ENCODE measurements around the gene IGF1R. TPM values are rescaled to one million over a fixed set of nuclear protein-coding genes. Genes with fewer than 3 reads are reported as not detected.

Gene IGF1R
- total RNA-seq, 1 donor from 2014 or later: 131 TPM

DNA sequence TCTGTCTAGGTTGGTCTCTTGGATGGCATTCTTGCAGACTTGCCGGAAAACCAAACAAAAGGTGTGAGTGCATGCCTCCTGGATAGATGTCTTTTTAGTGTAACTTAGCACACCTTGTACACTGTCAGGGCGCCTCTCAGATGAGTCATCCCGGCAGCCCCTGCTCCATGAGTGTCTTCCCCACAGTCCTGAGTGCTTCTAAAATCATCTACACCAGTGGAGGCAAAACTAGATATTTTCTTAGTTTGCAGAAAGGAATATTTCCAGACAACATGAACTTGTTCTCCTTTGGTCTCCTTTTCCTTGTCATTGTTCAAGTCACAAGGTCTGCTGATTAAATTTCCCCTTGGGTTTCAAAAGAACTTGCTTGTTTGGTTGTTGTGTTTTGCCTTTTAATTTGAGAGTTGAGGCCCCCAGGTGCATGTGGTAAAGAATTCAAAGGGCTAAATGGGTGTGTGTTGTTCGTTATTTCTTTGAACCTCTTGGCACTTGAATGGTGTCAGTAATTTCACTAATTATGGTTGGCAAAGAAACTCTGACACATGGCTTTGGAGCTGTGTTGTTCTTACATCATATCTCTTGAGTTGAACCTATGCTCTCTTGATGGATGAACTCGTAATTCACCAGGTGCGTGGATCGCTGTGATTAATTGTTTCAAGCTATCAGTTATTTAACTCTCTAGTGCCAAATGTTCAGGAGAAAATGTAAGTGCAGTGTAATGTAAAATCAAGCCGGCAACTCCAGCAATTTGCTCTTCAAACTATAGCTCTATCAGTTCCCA, 98.2 kb downstream of the IGF1R start:
- Mint-ChIP-seq H3K4me3 (ENCODE audit: unreplicated experiment) (no peak overlapping the region), H3K36me3 (ENCODE audit: low read depth, unreplicated experiment) (no peaks in the 10 kb centered on the region), H3K27me3 (ENCODE audit: unreplicated experiment) (peaks cover 12% of the 10 kb centered on the region), H3K27ac (ENCODE audit: unreplicated experiment) (no peak overlapping the region), H3K4me1 (ENCODE audit: unreplicated experiment) (peaks cover 33% of the 10 kb centered on the region), H3K9me3 (ENCODE audit: unreplicated experiment) (no peaks in the 10 kb centered on the region)
- DNase-seq (ENCODE audit: low spot score): no peak
- TF ChIP-seq, protein P1, sequence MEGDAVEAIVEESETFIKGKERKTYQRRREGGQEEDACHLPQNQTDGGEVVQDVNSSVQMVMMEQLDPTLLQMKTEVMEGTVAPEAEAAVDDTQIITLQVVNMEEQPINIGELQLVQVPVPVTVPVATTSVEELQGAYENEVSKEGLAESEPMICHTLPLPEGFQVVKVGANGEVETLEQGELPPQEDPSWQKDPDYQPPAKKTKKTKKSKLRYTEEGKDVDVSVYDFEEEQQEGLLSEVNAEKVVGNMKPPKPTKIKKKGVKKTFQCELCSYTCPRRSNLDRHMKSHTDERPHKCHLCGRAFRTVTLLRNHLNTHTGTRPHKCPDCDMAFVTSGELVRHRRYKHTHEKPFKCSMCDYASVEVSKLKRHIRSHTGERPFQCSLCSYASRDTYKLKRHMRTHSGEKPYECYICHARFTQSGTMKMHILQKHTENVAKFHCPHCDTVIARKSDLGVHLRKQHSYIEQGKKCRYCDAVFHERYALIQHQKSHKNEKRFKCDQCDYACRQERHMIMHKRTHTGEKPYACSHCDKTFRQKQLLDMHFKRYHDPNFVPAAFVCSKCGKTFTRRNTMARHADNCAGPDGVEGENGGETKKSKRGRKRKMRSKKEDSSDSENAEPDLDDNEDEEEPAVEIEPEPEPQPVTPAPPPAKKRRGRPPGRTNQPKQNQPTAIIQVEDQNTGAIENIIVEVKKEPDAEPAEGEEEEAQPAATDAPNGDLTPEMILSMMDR (IDR thresholded peaks at IDR 0.05; ENCODE audit: unreplicated experiment): no peak

DNA sequence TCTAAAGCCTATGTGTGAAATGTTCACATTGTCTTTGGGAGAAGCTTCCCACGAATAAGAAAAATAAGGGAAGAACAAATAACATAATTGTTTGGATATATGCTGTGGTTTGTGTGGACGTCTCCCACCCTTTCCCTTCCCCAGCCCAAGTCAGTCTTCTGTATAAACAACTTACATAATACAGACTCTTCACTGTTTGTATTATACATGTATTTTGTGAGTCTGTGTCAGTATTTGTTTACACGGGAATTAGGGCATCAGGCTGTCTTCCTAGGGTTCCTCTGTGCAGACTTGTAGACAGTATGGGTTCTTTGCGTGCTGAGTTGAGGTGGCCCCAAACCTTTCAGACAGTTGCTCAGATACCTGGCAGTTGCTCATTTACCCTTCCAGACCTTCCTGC, 103.4 kb downstream of the IGF1R start:
- Mint-ChIP-seq H3K9me3 (ENCODE audit: unreplicated experiment) (no peaks in the 10 kb centered on the region), H3K4me1 (ENCODE audit: unreplicated experiment) (peaks cover 26% of the 10 kb centered on the region), H3K27me3 (ENCODE audit: unreplicated experiment) (no peaks in the 10 kb centered on the region), H3K36me3 (ENCODE audit: low read depth, unreplicated experiment) (no peaks in the 10 kb centered on the region), H3K27ac (ENCODE audit: unreplicated experiment) (no peak overlapping the region), H3K4me3 (ENCODE audit: unreplicated experiment) (no peak overlapping the region)
- TF ChIP-seq, protein P1 (IDR thresholded peaks at IDR 0.05; ENCODE audit: unreplicated experiment): no peak
- no peak for DNase-seq (ENCODE audit: low spot score)

DNA sequence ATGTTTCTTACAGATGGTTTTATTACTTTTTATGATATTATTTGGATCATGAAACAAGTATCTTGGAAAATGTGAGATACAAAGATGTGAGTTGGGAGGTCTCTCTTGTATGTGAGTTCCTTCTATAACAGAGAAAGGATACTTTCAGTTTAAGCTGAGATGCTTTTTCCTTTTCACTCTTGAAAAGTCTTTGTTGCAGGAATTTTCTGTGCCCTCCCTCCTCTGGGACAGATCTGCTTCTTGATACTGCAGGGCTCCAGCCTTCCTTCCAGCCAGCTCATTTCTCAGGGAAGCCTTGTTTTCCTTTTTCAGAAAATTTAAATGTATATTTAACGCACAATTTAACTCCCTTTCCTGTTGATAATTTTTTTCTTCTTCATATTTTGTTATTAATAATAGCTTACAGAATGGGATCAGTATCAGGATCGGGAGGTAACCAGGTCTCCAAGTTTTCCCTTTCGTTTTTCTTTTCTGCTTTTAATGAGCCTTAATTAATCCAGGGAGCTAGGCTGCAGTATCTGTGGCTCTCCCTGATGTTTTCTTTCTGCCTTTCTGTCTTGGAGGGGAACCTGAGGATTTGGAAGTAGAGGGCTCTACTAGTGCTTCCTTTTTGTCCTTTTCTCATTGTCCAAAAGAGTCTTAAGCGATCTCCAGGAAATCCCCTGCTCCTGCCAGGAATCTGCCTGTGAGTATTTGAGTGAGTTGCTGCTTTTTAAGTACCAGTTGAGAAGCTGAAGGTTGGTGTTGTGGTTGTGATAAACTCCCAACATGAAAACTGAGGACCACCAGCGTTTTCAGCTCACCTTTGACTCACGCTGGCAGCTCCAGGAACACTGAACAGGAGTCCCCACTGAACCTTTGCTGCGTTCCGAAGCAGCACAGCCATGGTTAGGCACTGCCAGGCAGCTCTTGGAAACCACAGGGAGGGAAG, 105.7 kb downstream of the IGF1R start:
- Mint-ChIP-seq H3K27me3 (ENCODE audit: unreplicated experiment) (no peaks in the 10 kb centered on the region), H3K4me1 (ENCODE audit: unreplicated experiment) (peaks cover 35% of the 10 kb centered on the region), H3K36me3 (ENCODE audit: low read depth, unreplicated experiment) (no peaks in the 10 kb centered on the region), H3K4me3 (ENCODE audit: unreplicated experiment) (peak overlapping the region; percentile 82), H3K9me3 (ENCODE audit: unreplicated experiment) (no peaks in the 10 kb centered on the region), H3K27ac (ENCODE audit: unreplicated experiment) (peak overlapping the region; percentile 97)
- peak; percentile 17 for DNase-seq (ENCODE audit: low spot score)
- TF ChIP-seq, protein P1 (IDR thresholded peaks at IDR 0.05; ENCODE audit: unreplicated experiment): no peak

DNA sequence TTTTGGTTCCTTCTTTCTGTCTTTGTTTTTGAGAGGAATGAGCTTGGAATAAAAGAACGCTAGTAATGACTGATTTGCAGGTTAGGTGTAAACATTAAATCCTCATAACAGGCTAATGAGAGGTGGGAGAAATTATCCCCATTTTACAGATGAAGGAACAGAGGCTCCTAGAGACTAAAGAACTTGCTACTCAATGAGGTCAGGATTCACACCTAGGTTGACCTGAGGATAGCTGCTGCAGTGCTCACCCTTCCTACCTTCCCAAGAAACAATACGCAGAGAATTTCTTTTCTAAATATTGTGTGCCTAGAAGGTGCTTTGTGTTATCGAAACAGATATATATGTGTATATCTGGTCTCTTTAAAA, 106.3 kb downstream of the IGF1R start:
- no peaks in the 10 kb centered on the region for H3K36me3 Mint-ChIP-seq (ENCODE audit: low read depth, unreplicated experiment)
- TF ChIP-seq, protein P1 (IDR thresholded peaks at IDR 0.05; ENCODE audit: unreplicated experiment): no peak
- no peaks in the 10 kb centered on the region for H3K27me3 Mint-ChIP-seq (ENCODE audit: unreplicated experiment)
- H3K4me1 Mint-ChIP-seq (ENCODE audit: unreplicated experiment): peaks cover 38% of the 10 kb centered on the region
- peak overlapping the region; percentile 97 for H3K27ac Mint-ChIP-seq (ENCODE audit: unreplicated experiment)
- DNase-seq (ENCODE audit: low spot score): no peak
- no peak overlapping the region for H3K4me3 Mint-ChIP-seq (ENCODE audit: unreplicated experiment)
- no peaks in the 10 kb centered on the region for H3K9me3 Mint-ChIP-seq (ENCODE audit: unreplicated experiment)

Data from endothelial cell (in vitro differentiated cells).